Mucosa of stomach (tissue), 1 donor: ENCODE results near the gene CAMK4.

Experiments used
- H3K27me3 ChIP-seq: one replicate; pipeline ENCODE4 v1.7.0; 2013; ENCODE audit warnings: mild to moderate bottlenecking, low read length; ENCODE audit not compliant: control insufficient read depth, insufficient read depth
- H3K36me3 ChIP-seq: one replicate; pipeline ENCODE4 v1.7.0; 2013; ENCODE audit warnings: low read length; ENCODE audit not compliant: control insufficient read depth, insufficient read depth
- H3K4me1 ChIP-seq: one replicate; pipeline ENCODE4 v1.7.0; 2013; ENCODE audit warnings: mild to moderate bottlenecking, low read length; ENCODE audit not compliant: control insufficient read depth, insufficient read depth
- H3K4me3 ChIP-seq: one replicate; pipeline ENCODE4 v1.7.0; 2013; ENCODE audit warnings: low read length
- H3K9ac ChIP-seq: one replicate; pipeline ENCODE4 v1.7.0; 2013; ENCODE audit warnings: mild to moderate bottlenecking, low read length, moderate library complexity
- H3K9me3 ChIP-seq: one replicate; pipeline ENCODE4 v1.7.0; 2013; ENCODE audit warnings: mild to moderate bottlenecking, low read length, moderate library complexity; ENCODE audit not compliant: control insufficient read depth
- donor health status: Pancreatic carcinoma.

The CAMK4 gene

GRCh38 chr5:111232311-111233051 is 8.3 kb downstream of the CAMK4 start:
- Histone ChIP-seq H3K27me3 (no peaks in the 10 kb centered on the region), H3K9ac (no peak overlapping the region), H3K36me3 (no peaks in the 10 kb centered on the region), H3K9me3 (no peaks in the 10 kb centered on the region), H3K4me1 (no peaks in the 10 kb centered on the region), H3K4me3 (no peak overlapping the region)

- H3K9me3 ChIP-seq = no peaks in the 10 kb centered on the region
- H3K9ac ChIP-seq = no peak overlapping the region
- H3K4me3 ChIP-seq = no peak overlapping the region
- H3K4me1 ChIP-seq = no peaks in the 10 kb centered on the region
- no peaks in the 10 kb centered on the region for H3K27me3 ChIP-seq
- no peaks in the 10 kb centered on the region for H3K36me3 ChIP-seq
These were observed 8.8 kb downstream of the CAMK4 start for GRCh38 chr5:111233052-111233374.

GRCh38 chr5:111234125-111234524 is 9.9 kb downstream of the CAMK4 start:
- Histone ChIP-seq H3K4me3 (no peak overlapping the region), H3K9ac (no peak overlapping the region), H3K27me3 (no peaks in the 10 kb centered on the region), H3K36me3 (no peaks in the 10 kb centered on the region), H3K9me3 (no peaks in the 10 kb centered on the region), H3K4me1 (no peaks in the 10 kb centered on the region)

- H3K4me3 ChIP-seq = no peak overlapping the region
- no peaks in the 10 kb centered on the region for H3K36me3 ChIP-seq
- H3K9me3 ChIP-seq = no peaks in the 10 kb centered on the region
- H3K4me1 ChIP-seq = no peaks in the 10 kb centered on the region
- H3K27me3 ChIP-seq = no peaks in the 10 kb centered on the region
- H3K9ac ChIP-seq = no peak overlapping the region
These were observed 11.5 kb downstream of the CAMK4 start for GRCh38 chr5:111235635-111236034.

GRCh38 chr5:111236348-111236747 is 12.2 kb downstream of the CAMK4 start:
- no peak overlapping the region for H3K9ac ChIP-seq
- no peaks in the 10 kb centered on the region for H3K9me3 ChIP-seq
- H3K36me3 ChIP-seq = no peaks in the 10 kb centered on the region
- no peak overlapping the region for H3K4me3 ChIP-seq
- H3K4me1 ChIP-seq = no peaks in the 10 kb centered on the region
- H3K27me3 ChIP-seq = no peaks in the 10 kb centered on the region

- Histone ChIP-seq H3K9me3 (no peaks in the 10 kb centered on the region), H3K27me3 (no peaks in the 10 kb centered on the region), H3K4me1 (no peaks in the 10 kb centered on the region), H3K4me3 (no peak overlapping the region), H3K36me3 (no peaks in the 10 kb centered on the region), H3K9ac (no peak overlapping the region)
These were observed 12.8 kb downstream of the CAMK4 start for GRCh38 chr5:111236995-111237394.

GRCh38 chr5:111237470-111237869 is 13.3 kb downstream of the CAMK4 start:
- H3K36me3 ChIP-seq = no peaks in the 10 kb centered on the region
- H3K4me1 ChIP-seq = no peaks in the 10 kb centered on the region
- H3K9ac ChIP-seq = no peak overlapping the region
- no peaks in the 10 kb centered on the region for H3K27me3 ChIP-seq
- H3K4me3 ChIP-seq = no peak overlapping the region
- no peaks in the 10 kb centered on the region for H3K9me3 ChIP-seq

- no peaks in the 10 kb centered on the region for H3K27me3 ChIP-seq
- H3K36me3 ChIP-seq = no peaks in the 10 kb centered on the region
- H3K9me3 ChIP-seq = no peaks in the 10 kb centered on the region
- H3K9ac ChIP-seq = no peak overlapping the region
- H3K4me1 ChIP-seq = no peaks in the 10 kb centered on the region
- H3K4me3 ChIP-seq = no peak overlapping the region
These were observed 14.4 kb downstream of the CAMK4 start for GRCh38 chr5:111238431-111239225.

- Histone ChIP-seq H3K4me1 (no peaks in the 10 kb centered on the region), H3K9ac (no peak overlapping the region), H3K4me3 (no peak overlapping the region), H3K27me3 (no peaks in the 10 kb centered on the region), H3K9me3 (no peaks in the 10 kb centered on the region), H3K36me3 (no peaks in the 10 kb centered on the region)
These were observed 17.5 kb downstream of the CAMK4 start for GRCh38 chr5:111241696-111242095.

GRCh38 chr5:111242606-111243005 is 18.4 kb downstream of the CAMK4 start:
- Histone ChIP-seq H3K4me1 (no peaks in the 10 kb centered on the region), H3K27me3 (no peaks in the 10 kb centered on the region), H3K36me3 (no peaks in the 10 kb centered on the region), H3K4me3 (no peak overlapping the region), H3K9me3 (no peaks in the 10 kb centered on the region), H3K9ac (no peak overlapping the region)

GRCh38 chr5:111243318-111243717 is 19.1 kb downstream of the CAMK4 start:
- Histone ChIP-seq H3K9ac (no peak overlapping the region), H3K36me3 (no peaks in the 10 kb centered on the region), H3K4me3 (no peak overlapping the region), H3K9me3 (no peaks in the 10 kb centered on the region), H3K4me1 (no peaks in the 10 kb centered on the region), H3K27me3 (no peaks in the 10 kb centered on the region)

GRCh38 chr5:111245654-111246053 is 21.5 kb downstream of the CAMK4 start:
- Histone ChIP-seq H3K4me3 (no peak overlapping the region), H3K9ac (no peak overlapping the region), H3K36me3 (no peaks in the 10 kb centered on the region), H3K9me3 (no peaks in the 10 kb centered on the region), H3K4me1 (no peaks in the 10 kb centered on the region), H3K27me3 (no peaks in the 10 kb centered on the region)
